Measurements from ENCODE around the gene HCN4.

HCN4 gene

GRCh38 chr15:73323956-73324355, 44.8 kb downstream of the HCN4 start:
- TF ChIP-seq, protein P1, sequence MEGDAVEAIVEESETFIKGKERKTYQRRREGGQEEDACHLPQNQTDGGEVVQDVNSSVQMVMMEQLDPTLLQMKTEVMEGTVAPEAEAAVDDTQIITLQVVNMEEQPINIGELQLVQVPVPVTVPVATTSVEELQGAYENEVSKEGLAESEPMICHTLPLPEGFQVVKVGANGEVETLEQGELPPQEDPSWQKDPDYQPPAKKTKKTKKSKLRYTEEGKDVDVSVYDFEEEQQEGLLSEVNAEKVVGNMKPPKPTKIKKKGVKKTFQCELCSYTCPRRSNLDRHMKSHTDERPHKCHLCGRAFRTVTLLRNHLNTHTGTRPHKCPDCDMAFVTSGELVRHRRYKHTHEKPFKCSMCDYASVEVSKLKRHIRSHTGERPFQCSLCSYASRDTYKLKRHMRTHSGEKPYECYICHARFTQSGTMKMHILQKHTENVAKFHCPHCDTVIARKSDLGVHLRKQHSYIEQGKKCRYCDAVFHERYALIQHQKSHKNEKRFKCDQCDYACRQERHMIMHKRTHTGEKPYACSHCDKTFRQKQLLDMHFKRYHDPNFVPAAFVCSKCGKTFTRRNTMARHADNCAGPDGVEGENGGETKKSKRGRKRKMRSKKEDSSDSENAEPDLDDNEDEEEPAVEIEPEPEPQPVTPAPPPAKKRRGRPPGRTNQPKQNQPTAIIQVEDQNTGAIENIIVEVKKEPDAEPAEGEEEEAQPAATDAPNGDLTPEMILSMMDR (IDR thresholded peaks at IDR 0.05; ENCODE audit: low read depth, low read length): no peak
- TF ChIP-seq EZH2phosphoT487 (IDR thresholded peaks at IDR 0.05; ENCODE audit: low read depth): no peak
- no peak overlapping the region for H3K4me2 ChIP-seq (ENCODE audit: low read length)
- H3K79me2 ChIP-seq (ENCODE audit: low read length): no peaks in the 10 kb centered on the region
- H3K9me3 ChIP-seq (ENCODE audit: insufficient read depth, low read length): no peaks in the 10 kb centered on the region
- no peaks in the 10 kb centered on the region for H3K36me3 ChIP-seq (replicated peaks; ENCODE audit: low read depth, low read length)
- peaks cover 8% of the 10 kb centered on the region; the same call in 1 of the 2 replicates for H3K4me1 ChIP-seq (ENCODE audit: low read length)
- no peaks in the 10 kb centered on the region for H3K27me3 ChIP-seq (ENCODE audit: low read depth, low read length)
- no peak overlapping the region for H3K4me3 ChIP-seq (ENCODE audit: low read length)
- H2AFZ ChIP-seq (ENCODE audit: low read depth, low read length): no peak overlapping the region
- no peak overlapping the region for H3K9ac ChIP-seq (ENCODE audit: low read length)
- no peak overlapping the region for H3K27ac ChIP-seq (ENCODE audit: low read length)
- H4K20me1 ChIP-seq (ENCODE audit: insufficient read depth, low read length): no peaks in the 10 kb centered on the region

DNA sequence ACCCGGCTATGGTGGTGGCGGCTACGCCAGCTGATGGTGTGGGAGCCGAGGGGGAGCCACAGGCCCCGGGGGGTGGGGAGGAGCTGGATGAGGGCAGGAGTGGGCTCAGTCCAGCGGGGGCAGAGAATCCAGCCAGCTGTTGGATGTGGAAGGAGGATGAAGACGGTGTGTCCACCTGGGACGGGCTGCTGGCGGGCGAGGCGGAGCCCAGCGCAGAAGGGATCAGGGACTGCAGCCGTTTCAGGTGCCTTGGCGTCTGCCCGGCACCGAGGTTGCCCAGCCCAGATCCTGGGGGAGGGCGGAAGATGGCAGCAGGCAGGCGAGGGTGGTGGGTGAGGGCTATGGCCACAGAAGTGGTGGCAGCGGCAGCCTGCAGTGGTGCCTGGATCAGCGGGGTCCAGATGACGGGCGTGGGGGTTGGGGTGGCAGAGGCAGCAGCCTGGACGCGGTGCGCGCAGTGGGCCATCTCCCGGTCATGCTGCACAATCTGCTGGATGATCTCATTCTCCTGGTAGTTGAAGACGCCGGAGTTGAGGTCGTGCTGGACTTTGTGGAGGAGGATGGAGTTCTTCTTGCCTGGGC, 45.3 kb downstream of the HCN4 start:
- no peak for TF ChIP-seq EZH2phosphoT487 (IDR thresholded peaks at IDR 0.05; ENCODE audit: low read depth)
- TF ChIP-seq, protein P1 (IDR thresholded peaks at IDR 0.05; ENCODE audit: low read depth, low read length): no peak
- Histone ChIP-seq H3K4me3 (ENCODE audit: low read length) (no peak overlapping the region), H3K4me2 (ENCODE audit: low read length) (no peak overlapping the region), H2AFZ (ENCODE audit: low read depth, low read length) (no peak overlapping the region), H3K36me3 (replicated peaks; ENCODE audit: low read depth, low read length) (no peaks in the 10 kb centered on the region), H3K79me2 (ENCODE audit: low read length) (no peaks in the 10 kb centered on the region), H3K27ac (ENCODE audit: low read length) (no peak overlapping the region), H3K4me1 (ENCODE audit: low read length) (peaks cover 8% of the 10 kb centered on the region; the same call in 1 of the 2 replicates), H3K27me3 (ENCODE audit: low read depth, low read length) (no peaks in the 10 kb centered on the region), H3K9me3 (ENCODE audit: insufficient read depth, low read length) (no peaks in the 10 kb centered on the region), H4K20me1 (ENCODE audit: insufficient read depth, low read length) (no peaks in the 10 kb centered on the region), H3K9ac (ENCODE audit: low read length) (no peak overlapping the region)

- no peak for TF ChIP-seq EZH2phosphoT487 (IDR thresholded peaks at IDR 0.05; ENCODE audit: low read depth)
- TF ChIP-seq, protein P1 (IDR thresholded peaks at IDR 0.05; ENCODE audit: low read depth, low read length): no peak
- Histone ChIP-seq H3K4me1 (ENCODE audit: low read length) (peaks cover 8% of the 10 kb centered on the region; the same call in 1 of the 2 replicates), H2AFZ (ENCODE audit: low read depth, low read length) (no peak overlapping the region), H3K4me3 (ENCODE audit: low read length) (no peak overlapping the region), H3K27ac (ENCODE audit: low read length) (no peak overlapping the region), H3K4me2 (ENCODE audit: low read length) (no peak overlapping the region), H3K9ac (ENCODE audit: low read length) (no peak overlapping the region), H3K9me3 (ENCODE audit: insufficient read depth, low read length) (no peaks in the 10 kb centered on the region), H3K36me3 (replicated peaks; ENCODE audit: low read depth, low read length) (no peaks in the 10 kb centered on the region), H4K20me1 (ENCODE audit: insufficient read depth, low read length) (no peaks in the 10 kb centered on the region), H3K27me3 (ENCODE audit: low read depth, low read length) (no peaks in the 10 kb centered on the region), H3K79me2 (ENCODE audit: low read length) (no peaks in the 10 kb centered on the region)
These were observed 45.9 kb downstream of the HCN4 start for GRCh38 chr15:73322665-73323373.

Measured in OCI-LY3 (cell line).